Measurements from ENCODE around the gene UNC13A. TPM values are rescaled to one million over a fixed set of nuclear protein-coding genes. Genes with fewer than 3 reads are reported as not detected.

Gene UNC13A
- total and polyA plus RNA-seq, 12 donors = 0.57 to 9.7 (median 1.8) TPM

- Histone ChIP-seq H3K9me3 (replicated peaks in 1 of 3) (no peaks in the 10 kb centered on the region), H3K4me1 (replicated peaks in 1 of 2) (peaks cover 0 to 11% of the 10 kb centered on the region in 2 donors), H3K36me3 (replicated peaks in 1 of 2) (peaks cover 0 to 58% of the 10 kb centered on the region in 2 donors), H3K27me3 (no peaks in the 10 kb centered on the region), H3K27ac (no peak overlapping the region), H3K4me3 (no peak overlapping the region)
- no peak for DNase-seq
- no peak for TF ChIP-seq CTCF (IDR thresholded peaks at IDR 0.05)
- TF ChIP-seq POLR2A (IDR thresholded peaks at IDR 0.05) = no peak
- intact Hi-C loops (cut with DNase I) = no loop called here
- 75 to 83% (median 81%) methylated on average over 9 to 11 of the region's 11 CpGs for WGBS, 4 donors
These were observed 125.6 kb downstream of the UNC13A start for GRCh38 chr19:17562561-17562960.

GRCh38 chr19:17562097-17562496, 126.1 kb downstream of the UNC13A start:
- no peaks in the 10 kb centered on the region for H3K9me3 ChIP-seq (replicated peaks in 1 of 3)
- peaks cover 0 to 54% of the 10 kb centered on the region in 2 donors for H3K36me3 ChIP-seq (replicated peaks in 1 of 2)
- no peak for DNase-seq
- no peak overlapping the region for H3K4me3 ChIP-seq
- no peaks in the 10 kb centered on the region for H3K27me3 ChIP-seq
- TF ChIP-seq POLR2A (IDR thresholded peaks at IDR 0.05) (no peak), CTCF (IDR thresholded peaks at IDR 0.05) (no peak)
- WGBS, 4 donors = 93 to 99% (median 96%) methylated on average over 4 of the region's 4 CpGs
- H3K27ac ChIP-seq = peak overlapping the region in 1 of 5 donors; percentile 34
- intact Hi-C loops (cut with DNase I) = no loop called here
- H3K4me1 ChIP-seq (replicated peaks in 1 of 2) = peaks cover 0 to 13% of the 10 kb centered on the region in 2 donors

GRCh38 chr19:17560205-17560595, 128.0 kb downstream of the UNC13A start:
- H3K4me1 ChIP-seq (replicated peaks in 1 of 2) = peaks cover 5 to 22% of the 10 kb centered on the region in 2 donors
- H3K36me3 ChIP-seq (replicated peaks in 1 of 2) = peaks cover 0 to 38% of the 10 kb centered on the region in 2 donors
- H3K27ac ChIP-seq = peak overlapping the region in 3 of 5 donors; percentile 47 to 65 (median 54)
- 69 to 85% (median 78%) methylated on average over 11 to 14 of the region's 14 CpGs for WGBS, 4 donors
- TF ChIP-seq CTCF (IDR thresholded peaks at IDR 0.05) (no peak), POLR2A (IDR thresholded peaks at IDR 0.05) (no peak)
- no peak overlapping the region for H3K4me3 ChIP-seq
- peak in 6 of 7 donors; percentile 41 to 80 (median 62) for DNase-seq
- H3K27me3 ChIP-seq = no peaks in the 10 kb centered on the region
- intact Hi-C loops (cut with DNase I) = no loop called here
- no peaks in the 10 kb centered on the region for H3K9me3 ChIP-seq (replicated peaks in 1 of 3)

GRCh38 chr19:17557466-17557865, 130.7 kb downstream of the UNC13A start:
- no peaks in the 10 kb centered on the region for H3K9me3 ChIP-seq (replicated peaks in 1 of 3)
- H3K4me3 ChIP-seq = no peak overlapping the region
- peaks cover 13 to 40% of the 10 kb centered on the region in 2 donors for H3K4me1 ChIP-seq (replicated peaks in 1 of 2)
- H3K27me3 ChIP-seq = no peaks in the 10 kb centered on the region
- peak overlapping the region in 2 of 5 donors; percentile 84 to 93 for H3K27ac ChIP-seq
- TF ChIP-seq CTCF (IDR thresholded peaks at IDR 0.05) (no peak), POLR2A (IDR thresholded peaks at IDR 0.05) (no peak)
- WGBS, 4 donors = 80 to 92% (median 84%) methylated on average over 9 of the region's 9 CpGs
- DNase-seq = peak in 3 of 7 donors; percentile 50 to 70 (median 54)
- intact Hi-C loops (cut with DNase I) = no loop called here
- H3K36me3 ChIP-seq (replicated peaks in 1 of 2) = peaks cover 0 to 32% of the 10 kb centered on the region in 2 donors

Measured in adrenal gland (tissue), 12 donors.